Hepatic stellate cell (primary cell): ENCODE measurements around the gene DUSP10.

ENCODE experiments used
- DNase-seq: peaks from one replicate; pipeline ENCODE4 v3.0.0; 2011; ENCODE audit warnings: low spot score

Gene DUSP10

GRCh38 chr1:221729771-221730330, 12.0 kb downstream of the DUSP10 start:
- no peak for DNase-seq

- no peak for DNase-seq
Measured at GRCh38 chr1:221728037-221728505, 13.8 kb downstream of the DUSP10 start.

GRCh38 chr1:221727146-221728036, 14.5 kb downstream of the DUSP10 start:
- no peak for DNase-seq

DNA sequence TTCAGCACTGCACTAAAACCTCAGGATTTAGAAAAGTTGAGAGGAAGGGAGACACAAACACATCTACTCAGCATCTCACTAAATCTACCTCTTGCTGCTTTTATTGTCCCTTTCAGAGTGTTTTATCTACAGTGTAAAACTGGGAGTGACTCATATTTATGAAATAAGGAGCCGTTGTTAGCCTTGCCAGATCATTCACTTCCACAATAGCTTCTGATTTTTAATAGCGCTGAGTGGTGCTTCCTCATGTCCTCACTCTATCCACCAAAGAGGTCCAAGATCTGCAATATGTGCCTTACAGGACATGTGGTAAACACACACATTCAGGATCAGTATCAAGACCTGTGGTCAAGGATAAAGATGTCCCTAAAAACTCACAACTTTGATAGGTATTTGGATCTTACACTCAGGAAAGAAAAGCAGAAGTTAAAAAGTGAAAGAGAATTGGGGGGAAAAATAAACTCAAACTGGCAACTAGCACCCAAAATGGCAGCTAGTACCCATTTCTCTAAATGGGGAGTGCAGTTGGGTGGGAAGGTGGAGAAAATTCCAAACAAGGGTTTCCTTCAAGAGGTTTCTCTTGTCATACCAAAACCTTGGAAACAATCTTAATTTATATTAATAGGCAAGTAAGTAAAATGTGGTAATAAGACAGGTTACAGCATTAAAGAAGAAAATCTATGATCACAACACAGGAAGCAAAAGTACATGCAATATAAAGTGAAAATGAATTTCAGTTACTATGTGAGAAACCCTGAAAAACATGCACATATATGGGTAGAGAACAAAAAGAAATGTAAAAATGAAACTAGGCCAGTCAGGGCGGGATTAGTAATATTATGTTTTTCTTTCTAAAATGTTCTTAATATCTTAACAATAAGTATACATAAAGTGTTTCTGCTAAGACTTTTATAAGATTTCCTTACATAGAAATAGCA, 15.9 kb downstream of the DUSP10 start:
- no peak for DNase-seq

GRCh38 chr1:221724931-221725605, 16.8 kb downstream of the DUSP10 start:
- no peak for DNase-seq

GRCh38 chr1:221723848-221724236, 18.0 kb downstream of the DUSP10 start:
- no peak for DNase-seq

DNA sequence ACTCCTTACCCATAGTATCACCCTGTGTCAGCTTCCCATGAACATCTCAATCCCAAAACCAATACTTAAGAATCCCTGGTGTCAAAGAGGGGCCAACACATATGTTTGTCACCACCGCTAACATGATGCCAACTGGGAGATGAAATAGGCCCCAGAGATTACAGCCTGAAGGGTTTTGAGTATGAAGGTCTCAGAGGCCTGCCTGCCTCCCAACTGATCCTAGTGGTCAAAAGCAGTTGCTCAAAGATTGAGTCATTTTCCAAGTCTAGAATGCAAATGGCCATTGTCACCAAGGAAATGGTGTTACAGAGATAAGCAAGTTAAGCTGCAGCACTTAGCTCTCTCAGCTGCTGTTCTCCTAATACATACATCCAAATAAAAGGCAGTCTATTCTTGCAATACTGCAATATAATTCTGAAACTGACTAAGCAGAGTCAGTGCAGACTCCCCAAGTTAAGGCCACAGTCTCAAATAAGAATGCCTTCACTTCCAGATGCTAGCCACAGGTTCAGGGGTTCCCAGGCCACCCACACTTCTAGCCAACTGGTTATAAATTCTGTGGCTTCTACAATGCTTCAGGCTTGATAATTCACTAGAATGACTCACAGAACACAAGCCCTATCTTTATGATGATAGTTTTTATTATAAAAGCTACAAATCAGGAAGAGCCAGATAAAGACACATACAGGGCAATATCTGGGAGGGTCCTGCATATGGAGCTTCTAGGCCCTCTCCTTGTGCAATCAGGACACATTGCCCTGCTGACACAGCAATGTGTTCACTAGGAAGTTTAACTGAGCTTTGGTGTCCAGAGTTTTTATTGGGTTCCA, 18.7 kb downstream of the DUSP10 start:
- no peak for DNase-seq

DNA sequence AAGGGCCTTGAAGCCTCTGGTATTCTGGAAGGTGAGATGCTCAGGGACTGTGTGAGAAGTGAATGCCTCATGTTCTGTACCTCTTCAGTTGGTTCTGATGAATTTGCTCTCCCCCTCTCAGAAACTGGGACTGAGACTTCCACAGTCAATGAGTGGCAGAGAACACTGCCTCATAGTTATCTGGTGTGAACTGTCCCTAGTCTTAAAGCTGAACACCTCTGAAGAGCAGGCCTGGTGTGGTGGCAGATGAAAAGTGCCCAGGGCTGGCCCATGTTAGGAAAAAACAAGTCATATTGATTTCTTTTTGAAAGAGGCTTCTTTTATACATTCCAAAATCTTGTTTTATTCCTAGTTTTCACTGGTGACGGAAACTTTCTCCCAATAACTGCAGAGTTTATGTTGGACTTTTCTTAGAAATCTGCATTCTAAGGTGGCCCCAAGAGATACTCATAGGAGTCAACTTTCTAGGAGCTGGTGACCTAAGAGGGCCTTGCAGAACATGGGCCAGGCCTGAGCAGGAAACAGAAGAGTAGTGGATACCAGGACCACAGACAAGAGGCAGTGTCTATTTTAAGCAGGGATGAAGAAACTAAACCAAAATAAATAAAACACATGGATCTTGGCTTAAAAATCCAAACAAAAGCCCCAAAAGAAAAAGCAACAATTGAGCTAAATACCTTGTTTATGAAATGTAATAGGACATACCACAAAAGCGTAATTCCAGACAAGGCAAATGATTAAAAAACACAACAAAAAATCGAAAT, 19.5 kb downstream of the DUSP10 start:
- DNase-seq = no peak

GRCh38 chr1:221720545-221720944, 21.3 kb downstream of the DUSP10 start:
- no peak for DNase-seq

DNA sequence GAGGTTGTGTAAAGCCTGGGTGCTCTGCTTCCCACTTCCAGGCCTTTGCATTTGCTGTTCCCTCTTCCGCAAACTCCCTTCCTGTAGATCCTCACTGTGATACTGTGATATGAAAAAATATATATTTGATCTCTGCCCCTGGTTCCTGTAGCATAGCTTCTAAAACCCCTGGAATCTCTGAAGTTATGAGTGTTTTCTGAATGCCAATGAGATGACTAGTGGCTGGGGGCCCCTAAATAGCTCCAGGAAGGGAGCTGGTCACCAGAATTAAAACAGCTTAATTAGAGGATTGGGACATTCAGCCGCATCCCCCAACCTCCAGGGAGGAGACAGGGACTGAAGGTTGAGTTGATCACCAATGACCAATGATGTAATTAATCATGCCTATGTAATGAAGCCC, 21.9 kb downstream of the DUSP10 start:
- DNase-seq = no peak

- DNase-seq = no peak
Measured at GRCh38 chr1:221719278-221719597, 22.7 kb downstream of the DUSP10 start.

DNA sequence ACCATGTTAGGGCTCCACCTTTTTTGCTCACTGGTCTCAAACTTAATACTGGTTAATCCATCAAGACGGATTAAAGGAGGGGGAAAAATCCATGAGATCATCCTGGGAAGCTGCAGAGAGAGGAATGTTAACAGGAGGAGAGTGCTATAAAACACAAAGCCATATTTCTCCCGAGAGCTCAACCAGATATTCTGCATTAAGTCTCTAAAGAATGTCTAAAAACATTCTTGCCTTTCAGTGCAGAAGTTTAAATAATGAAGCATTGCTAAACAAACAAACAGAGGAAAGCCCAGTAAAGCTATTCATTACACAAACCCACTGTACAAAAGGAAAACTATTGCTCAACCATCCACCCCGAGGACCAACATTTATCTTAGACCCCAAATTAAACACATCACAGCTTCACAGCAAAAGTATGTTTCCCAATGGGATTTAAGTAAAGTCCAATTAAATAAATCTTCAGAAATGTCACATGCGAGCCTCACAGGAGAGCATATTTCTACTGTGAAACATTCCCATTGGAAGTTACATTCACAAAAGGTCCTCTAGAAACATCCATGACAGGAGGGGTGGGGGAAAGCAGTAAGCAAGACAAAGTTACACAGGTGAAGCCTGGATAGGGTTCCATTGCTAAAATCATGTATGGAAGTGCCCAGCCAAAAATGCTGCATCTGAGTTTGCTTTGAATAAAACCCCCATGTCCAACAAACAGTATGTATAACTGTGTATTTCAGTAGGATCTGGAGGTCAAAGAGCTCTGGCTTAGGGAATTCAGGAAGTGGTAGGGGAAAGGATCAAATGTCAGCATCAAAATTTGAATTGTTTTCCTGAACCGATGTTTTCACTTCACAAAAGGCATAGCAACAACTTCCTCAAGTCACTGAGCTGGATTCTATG, 23.3 kb downstream of the DUSP10 start:
- no peak for DNase-seq

DNA sequence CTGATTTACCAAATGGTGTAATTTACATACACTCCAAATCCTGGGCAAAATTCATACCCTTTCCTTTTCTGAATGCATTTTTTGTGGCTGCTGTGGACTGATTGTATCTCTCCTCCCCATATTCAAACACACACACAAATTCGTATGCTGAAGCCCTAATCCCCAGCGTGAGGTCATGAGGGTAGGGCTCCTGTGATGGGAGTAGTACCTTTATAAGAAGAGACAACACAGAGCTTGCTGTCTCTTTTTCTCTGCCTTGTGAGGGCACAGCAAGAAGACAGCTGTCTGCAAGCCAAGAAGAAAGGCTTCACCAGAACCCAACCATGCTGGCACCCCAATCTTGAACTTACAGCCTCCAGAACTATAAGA, 24.4 kb downstream of the DUSP10 start:
- no peak for DNase-seq

GRCh38 chr1:221716713-221717484, 25.0 kb downstream of the DUSP10 start:
- DNase-seq = no peak

GRCh38 chr1:221715321-221716169, 26.3 kb downstream of the DUSP10 start:
- DNase-seq = no peak

DNA sequence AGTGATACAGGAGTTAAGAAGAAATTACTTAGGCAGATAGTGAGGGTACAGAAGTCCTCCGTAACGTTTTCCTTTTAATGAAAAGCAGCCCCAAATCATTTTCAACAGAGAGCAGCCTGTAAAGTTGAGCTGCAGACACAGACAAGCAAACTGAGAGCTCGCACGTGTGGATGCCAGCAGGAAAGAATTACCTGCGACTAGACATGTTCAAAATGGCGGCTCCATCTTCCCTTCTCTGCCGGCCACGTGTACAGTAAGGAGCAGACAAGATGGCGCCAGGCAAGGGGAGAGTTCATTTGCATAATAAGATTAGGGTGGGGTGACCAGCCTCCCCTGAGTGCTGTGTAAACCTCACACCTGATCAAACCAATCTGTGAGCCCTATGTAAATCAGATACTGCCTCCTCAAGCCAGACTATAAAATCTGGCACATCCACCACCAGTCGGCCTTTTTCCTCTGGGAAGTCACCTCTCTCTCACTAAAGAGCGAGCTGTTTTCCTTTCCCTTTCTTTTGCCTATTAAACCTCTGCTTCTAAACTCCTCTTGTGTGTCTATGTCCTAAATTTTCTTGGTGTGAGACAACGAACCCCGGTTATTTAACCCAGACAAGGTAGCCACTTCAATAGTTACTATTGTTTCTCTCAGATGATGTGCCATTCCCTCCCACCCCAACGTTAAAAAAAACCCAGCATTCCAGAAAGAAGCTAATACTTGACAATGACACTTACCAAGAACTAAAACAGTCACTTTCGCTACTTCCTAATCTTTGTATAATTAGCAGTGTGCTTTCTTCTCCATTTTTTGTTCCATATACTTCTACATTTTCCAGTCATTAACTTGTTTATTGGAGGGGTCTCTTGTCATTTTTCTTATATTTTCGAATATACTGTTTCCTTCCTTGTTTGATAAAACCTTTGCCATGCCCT, 27.4 kb downstream of the DUSP10 start:
- DNase-seq = no peak
